ENCODE data around the gene SH3GL1.

Gene SH3GL1

GRCh38 chr19:4313847-4314490, 86.4 kb downstream of the SH3GL1 start:
- DNase-seq, result no peak
